H1 (cell line): Measurements from ENCODE around the gene FAM24A. TPM values are rescaled to one million over a fixed set of nuclear protein-coding genes. Genes with fewer than 3 reads are reported as not detected.

Source experiments
- CBX8 ChIP-seq: fragments of 300-800, 300-1000 bp; sonication (generic); IDR thresholded peaks from 2 replicates; pipeline ENCODE4 v1.7.1; 2016; ENCODE audit warnings: low read depth, low read length, borderline replicate concordance
- RBBP5 ChIP-seq: IDR thresholded peaks from 2 replicates; pipeline ENCODE4 v1.7.1; 2012; ENCODE audit warnings: low read depth, mild to moderate bottlenecking, inconsistent platforms, low read length, moderate library complexity, borderline replicate concordance
- TAF7 ChIP-seq: optimal IDR thresholded peaks from 2 replicates; pipeline ENCODE3; 2011; ENCODE audit warnings: low read depth, mild to moderate bottlenecking, inconsistent platforms, low read length, moderate library complexity, borderline replicate concordance
- polyA plus RNA-seq, 7 experiments: library from polyadenylated mRNA; depleted of rRNA in 3 of 7; stranded (reverse) in 5 of 7; unstranded in 2 of 7; fragments of >200 nt in 5 of 7; fragments of 200-250 nt in 2 of 7; gene quantifications; 1 replicate in 5 of 7; 2 replicates in 1 of 7; 4 replicates in 1 of 7; pipeline versions ENCODE4 v1.2.1 to v1.2.3, GENCODE V29; 2011 to 2013; ENCODE audit warnings: missing spikeins in 2 of 7, mixed read lengths in 2 of 7
- total RNA-seq: library from RNA; stranded (reverse); fragmentation: NEBNext Ultra II Directional; extraction: Animal tissue kit (Norgen Biotek cat#: 25700); gene quantifications from 2 replicates; pipeline ENCODE4 v1.2.1, GENCODE V29; 2021

FAM24A gene
- total and polyA plus RNA-seq, 2 of the 8 experiments (the other 6 are each of a cell fraction or from before 2014, with no cell fraction given) = not detected

GRCh38 chr10:122878799-122879338, 31.5 kb upstream of the FAM24A start (continued):
- no peak for TF ChIP-seq RBBP5
- TF ChIP-seq TAF7 = no peak
- TF ChIP-seq CBX8 = no peak
